Activated B cell treated with CpG ODN at 0.5 μM for 24 hours (primary cell): ENCODE data around the gene KLF11. TPM values are rescaled to one million over a fixed set of nuclear protein-coding genes. Genes with fewer than 3 reads are reported as not detected.

ENCODE experiments used
- ATAC-seq: fragments of 200-7000 bp; cut with Tn5 transposase; one replicate; pipeline ENCODE4 v1.10.0; 2021; ENCODE audit warnings: low read depth, mild to moderate bottlenecking, moderate library complexity
- CTCF ChIA-PET: fragments of 350-600 bp; sonication (Branson Sonifier 250); formaldehyde crosslinking; loops from one replicate; lab custom pipeline; 2021; ENCODE audit warnings: antibody characterized with exemption; lab: Charles Lee
- POLR2A ChIA-PET: fragments of 350-600 bp; sonication (Branson Sonifier 250); formaldehyde crosslinking; loops from one replicate; lab custom pipeline; 2021; ENCODE audit warnings: antibody characterized with exemption; lab: Charles Lee
- DNase-seq: peaks from one replicate; pipeline ENCODE4 v3.0.0; 2022
- H3K27ac Mint-ChIP-seq: one replicate; pipeline ENCODE4 v1.8.0; 2020; ENCODE audit warnings: mixed read lengths
- H3K27me3 Mint-ChIP-seq: one replicate; pipeline ENCODE4 v1.8.0; 2021; ENCODE audit warnings: mixed read lengths
- H3K36me3 Mint-ChIP-seq: one replicate; pipeline ENCODE4 v1.8.0; 2021; ENCODE audit warnings: low read depth, mixed read lengths
- H3K4me1 Mint-ChIP-seq: one replicate; pipeline ENCODE4 v1.8.0; 2021; ENCODE audit warnings: mixed read lengths
- H3K4me3 Mint-ChIP-seq: one replicate; pipeline ENCODE4 v1.8.0; 2020; ENCODE audit warnings: mild to moderate bottlenecking, mixed read lengths
- H3K9me3 Mint-ChIP-seq: one replicate; pipeline ENCODE4 v1.8.0; 2020; ENCODE audit warnings: mixed read lengths
- intact Hi-C: fragments of 100-400 bp; cut with micrococcal nuclease; formaldehyde crosslinking; loops from one replicate; pipeline ENCODE4 v1.15.1; 2024
- total RNA-seq: library from RNA; stranded (reverse); gene quantifications from 2 replicates; pipeline ENCODE4 v1.2.3, GENCODE V29; 2022
- TF ChIP-seq, protein P1 (sequence below): fragments of 200-600 bp; IDR thresholded peaks from one replicate; pipeline ENCODE4 v1.8.0; 2022; ENCODE audit warnings: antibody characterized with exemption, mild to moderate bottlenecking

KLF11 gene
- total RNA-seq, 1 donor from 2014 or later = 10.2 TPM

GRCh38 chr2:10036095-10036884 lies 7.1 kb upstream of the KLF11 start:
- DNase-seq (no peak), ATAC-seq (peak; percentile 95)
- Mint-ChIP-seq H3K27ac (no peak overlapping the region), H3K9me3 (no peaks in the 10 kb centered on the region), H3K36me3 (no peaks in the 10 kb centered on the region), H3K27me3 (no peaks in the 10 kb centered on the region), H3K4me3 (no peak overlapping the region), H3K4me1 (peaks cover 28% of the 10 kb centered on the region)
- CTCF ChIA-PET = interaction anchor here (1.1 to 2.7 kb wide), 3 partner anchors 10 to 52 kb away, joined by 4 to 16 read pairs (median 7); no protein-coding TSS in a partner anchor
- POLR2A ChIA-PET = interaction anchor here (0.6 kb wide), 1 partner anchor 114 kb away, joined by 6 read pairs; no protein-coding TSS in a partner anchor
- TF ChIP-seq, protein P1, sequence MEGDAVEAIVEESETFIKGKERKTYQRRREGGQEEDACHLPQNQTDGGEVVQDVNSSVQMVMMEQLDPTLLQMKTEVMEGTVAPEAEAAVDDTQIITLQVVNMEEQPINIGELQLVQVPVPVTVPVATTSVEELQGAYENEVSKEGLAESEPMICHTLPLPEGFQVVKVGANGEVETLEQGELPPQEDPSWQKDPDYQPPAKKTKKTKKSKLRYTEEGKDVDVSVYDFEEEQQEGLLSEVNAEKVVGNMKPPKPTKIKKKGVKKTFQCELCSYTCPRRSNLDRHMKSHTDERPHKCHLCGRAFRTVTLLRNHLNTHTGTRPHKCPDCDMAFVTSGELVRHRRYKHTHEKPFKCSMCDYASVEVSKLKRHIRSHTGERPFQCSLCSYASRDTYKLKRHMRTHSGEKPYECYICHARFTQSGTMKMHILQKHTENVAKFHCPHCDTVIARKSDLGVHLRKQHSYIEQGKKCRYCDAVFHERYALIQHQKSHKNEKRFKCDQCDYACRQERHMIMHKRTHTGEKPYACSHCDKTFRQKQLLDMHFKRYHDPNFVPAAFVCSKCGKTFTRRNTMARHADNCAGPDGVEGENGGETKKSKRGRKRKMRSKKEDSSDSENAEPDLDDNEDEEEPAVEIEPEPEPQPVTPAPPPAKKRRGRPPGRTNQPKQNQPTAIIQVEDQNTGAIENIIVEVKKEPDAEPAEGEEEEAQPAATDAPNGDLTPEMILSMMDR = no peak
- intact Hi-C loops = no loop called here

- H3K9me3 Mint-ChIP-seq = no peaks in the 10 kb centered on the region
- intact Hi-C loops = no loop called here
- TF ChIP-seq, protein P1 = no peak
- peaks cover 28% of the 10 kb centered on the region for H3K4me1 Mint-ChIP-seq
- no peak overlapping the region for H3K4me3 Mint-ChIP-seq
- no peak overlapping the region for H3K27ac Mint-ChIP-seq
- H3K36me3 Mint-ChIP-seq = no peaks in the 10 kb centered on the region
- POLR2A ChIA-PET = interaction anchor here (0.9 kb wide), 1 partner anchor 9 kb away, joined by 3 read pairs; no protein-coding TSS in a partner anchor
- no peak for ATAC-seq
- CTCF ChIA-PET = interaction anchor here (0.9 to 2.1 kb wide), 2 partner anchors 9 to 54 kb away, joined by 3 to 5 read pairs; no protein-coding TSS in a partner anchor
- DNase-seq = no peak
- H3K27me3 Mint-ChIP-seq = no peaks in the 10 kb centered on the region
Observed at GRCh38 chr2:10038123-10038522, 5.2 kb upstream of the KLF11 start.

DNA sequence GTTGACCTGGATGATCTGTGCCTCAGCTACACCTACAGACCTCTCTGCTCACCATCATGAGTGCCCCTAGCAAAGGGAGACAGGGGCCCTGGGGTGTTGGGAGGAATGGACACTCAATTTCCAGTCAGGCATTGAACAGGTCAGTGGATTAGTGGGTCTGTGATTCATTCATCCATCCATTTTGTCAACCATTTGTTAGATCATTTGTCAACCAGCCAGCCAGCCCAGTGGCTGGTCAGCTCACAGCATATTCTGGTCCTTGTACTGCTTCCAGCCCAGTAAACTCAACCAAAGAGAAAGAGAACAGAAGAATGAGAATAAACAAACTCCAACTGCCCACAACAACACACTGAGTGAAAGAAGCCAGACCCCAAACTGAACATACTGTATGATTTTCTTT lies 4.6 kb upstream of the KLF11 start:
- Mint-ChIP-seq H3K27ac (no peak overlapping the region), H3K9me3 (no peaks in the 10 kb centered on the region), H3K27me3 (no peaks in the 10 kb centered on the region), H3K36me3 (no peaks in the 10 kb centered on the region), H3K4me3 (no peak overlapping the region), H3K4me1 (peaks cover 28% of the 10 kb centered on the region)
- DNase-seq (no peak), ATAC-seq (no peak)
- intact Hi-C loops = no loop called here
- TF ChIP-seq, protein P1 = no peak
- CTCF ChIA-PET = interaction anchor here (0.9 to 2.1 kb wide), 3 partner anchors 10 to 55 kb away, joined by 3 to 5 read pairs (median 3); no protein-coding TSS in a partner anchor
- POLR2A ChIA-PET = interaction anchor here (0.9 kb wide), 1 partner anchor 10 kb away, joined by 3 read pairs; no protein-coding TSS in a partner anchor

DNA sequence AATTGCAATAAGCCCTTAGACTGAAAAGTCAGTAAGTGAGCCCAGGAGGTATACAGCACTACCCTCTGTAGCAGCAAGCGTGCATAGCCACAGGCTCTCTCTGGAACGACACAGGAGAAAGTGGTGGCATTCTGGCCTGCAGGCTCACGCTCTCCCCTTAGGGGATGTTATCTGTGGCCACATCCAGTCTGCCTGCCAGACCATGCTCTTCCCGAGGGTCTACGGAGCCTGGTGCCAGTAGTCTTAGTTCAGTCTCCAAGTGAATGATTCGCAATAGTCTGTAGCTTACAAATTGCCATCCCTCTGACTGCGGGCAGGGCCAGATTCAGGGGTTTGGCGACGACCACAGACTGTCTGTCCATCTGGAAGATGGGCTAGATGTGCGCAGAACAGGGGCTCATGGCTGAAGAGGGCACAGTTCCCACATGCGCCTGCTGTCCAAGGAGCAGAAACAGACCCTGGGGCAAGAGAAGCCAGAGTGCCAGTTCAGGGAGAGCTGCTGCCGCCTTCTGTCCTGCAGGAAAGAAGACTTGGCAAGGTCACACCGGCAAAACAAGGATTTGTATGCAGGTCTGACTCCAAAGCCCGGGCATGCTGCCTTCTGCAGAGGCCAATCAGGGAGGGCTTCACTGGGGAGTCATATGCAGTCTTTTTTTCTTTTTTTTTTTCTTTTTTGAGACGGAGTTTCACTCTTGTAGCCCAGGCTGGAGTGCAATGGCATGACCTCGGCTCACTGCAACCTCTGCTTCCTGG lies 3.5 kb upstream of the KLF11 start:
- TF ChIP-seq, protein P1 = no peak
- ATAC-seq (no peak), DNase-seq (no peak)
- Mint-ChIP-seq H3K27me3 (no peaks in the 10 kb centered on the region), H3K4me3 (no peak overlapping the region), H3K36me3 (no peaks in the 10 kb centered on the region), H3K27ac (no peak overlapping the region), H3K9me3 (no peaks in the 10 kb centered on the region), H3K4me1 (peaks cover 31% of the 10 kb centered on the region)
- ChIA-PET CTCF (interaction anchor here (0.6 to 2.1 kb wide), 3 partner anchors 9 to 56 kb away, joined by 3 to 5 read pairs (median 3); no protein-coding TSS in a partner anchor), POLR2A (interaction anchor here (0.5 kb wide), 1 partner anchor 393 kb away, joined by 3 read pairs; no protein-coding TSS in a partner anchor)
- intact Hi-C loops = loop anchor here (5.0 kb wide), 2 partner anchors 772 to 1203 kb away; partner anchors contain the start of genes KIDINS220 and PDIA6
